Uterus (tissue), 4 donors: ENCODE measurements around the gene CTNND2. TPM values are rescaled to one million over a fixed set of nuclear protein-coding genes. Genes with fewer than 3 reads are reported as not detected.

Experiments
- DNase-seq, 2 donors: peaks; one replicate each; pipeline ENCODE4 v3.0.0-alpha.2; 2019 to 2020
- H3K27ac ChIP-seq, 2 donors: fragments of 200-600 bp; sonication (generic); 1 replicate in 1 of 2; 2 replicates in 1 of 2; pipeline ENCODE4 v1.5.1; 2016 to 2018
- H3K27me3 ChIP-seq, 2 donors: fragments of 200-600 bp; sonication (generic); one replicate each; pipeline ENCODE4 v1.5.1; 2018 to 2019; ENCODE audit warnings: control low read depth in 1 of 2
- H3K36me3 ChIP-seq, 2 donors: fragments of 200-600 bp; sonication (generic); one replicate each; pipeline ENCODE4 v1.5.1; 2019; ENCODE audit warnings: control low read depth in 1 of 2
- H3K4me1 ChIP-seq, 2 donors: fragments of 200-600 bp; sonication (generic); one replicate each; pipeline ENCODE4 v1.5.1; 2018 to 2019; ENCODE audit warnings: control low read depth in 1 of 2
- H3K4me3 ChIP-seq, 2 donors: fragments of 200-600 bp; sonication (generic); 1 replicate in 1 of 2; 2 replicates in 1 of 2; pipeline ENCODE4 v1.5.1; 2018 to 2019; ENCODE audit warnings: mild to moderate bottlenecking in 1 of 2
- H3K9me3 ChIP-seq, 2 donors: fragments of 200-600 bp; sonication (generic); one replicate each; pipeline ENCODE4 v1.5.1; 2019; ENCODE audit warnings: control low read depth in 1 of 2
- CTCF ChIP-seq, 4 experiments: fragments of 200-600 bp in 2 of 4; fragments of 450-650 bp in 2 of 4; sonication (generic) in 2 of 4; IDR thresholded peaks; one replicate each; pipeline ENCODE4 v1.5.1; 2016 to 2019; ENCODE audit warnings: antibody characterized with exemption in 4 of 4, mild to moderate bottlenecking in 2 of 4, moderate library complexity in 1 of 4
- POLR2A ChIP-seq, 2 donors: fragments of 450-650 bp; IDR thresholded peaks; one replicate each; pipeline ENCODE4 v1.6.1; 2016; ENCODE audit warnings: antibody characterized with exemption in 2 of 2, mild to moderate bottlenecking in 1 of 2, moderate library complexity in 1 of 2
- intact Hi-C: fragments of 100-400 bp; cut with DNase I; formaldehyde crosslinking; loops from one replicate; pipeline ENCODE4 v1.15.1; 2023; ENCODE audit warnings: low total_unique reads
- total RNA-seq, 4 donors: library from RNA; depleted of rRNA in 3 of 4; stranded (reverse); fragments of >200 nt in 3 of 4; gene quantifications; one replicate each; pipeline versions ENCODE4 v1.1.0 to v1.2.4, GENCODE V29; 2014 to 2023
- donor health status: DM: yes; HTN: yes; CAD: no.

CTNND2 gene
- total RNA-seq, 4 donors from 2014 or later: 0.49 to 1.2 TPM; not detected in 2

DNA sequence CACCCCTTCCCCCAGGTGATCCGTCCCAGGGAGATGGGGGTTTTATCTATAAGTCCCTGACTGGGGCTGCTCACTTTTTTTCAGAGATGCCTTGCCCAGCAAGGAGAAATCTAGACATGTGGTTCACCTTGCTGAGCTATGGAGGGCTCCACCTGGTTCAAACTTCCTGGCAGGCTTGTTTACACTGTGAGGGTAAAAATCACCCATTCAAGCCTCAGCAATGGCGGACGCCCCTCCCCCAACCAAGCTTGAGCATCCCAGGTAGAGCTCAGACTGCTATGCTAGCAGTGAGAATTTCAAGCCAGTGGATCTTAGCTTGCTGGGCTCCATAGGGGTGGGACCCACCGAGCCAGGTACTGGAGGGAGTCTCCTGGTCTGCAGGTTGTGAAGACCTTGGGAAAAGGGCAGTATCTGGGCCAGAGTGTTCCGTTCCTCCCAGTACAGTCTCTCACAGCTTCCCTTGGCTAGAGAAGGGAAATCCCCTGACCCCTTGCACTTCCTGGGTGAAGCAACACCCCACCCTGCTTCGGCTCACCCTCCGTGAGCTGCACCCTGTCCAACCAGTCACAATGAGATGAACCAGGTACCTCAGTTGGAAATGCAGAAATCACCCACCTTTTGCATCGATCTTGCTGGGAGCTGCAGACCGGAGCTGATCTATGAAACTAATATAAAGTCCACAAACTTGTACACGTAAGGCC is 231.7 kb downstream of the CTNND2 start:
- TF ChIP-seq POLR2A (IDR thresholded peaks at IDR 0.05): no peak
- TF ChIP-seq CTCF (IDR thresholded peaks at IDR 0.05): no peak
- H3K27me3 ChIP-seq: no peaks in the 10 kb centered on the region
- no peaks in the 10 kb centered on the region for H3K36me3 ChIP-seq
- no peak overlapping the region for H3K27ac ChIP-seq
- H3K4me3 ChIP-seq: no peak overlapping the region
- no peaks in the 10 kb centered on the region for H3K4me1 ChIP-seq
- intact Hi-C loops: no loop called here
- DNase-seq: no peak
- H3K9me3 ChIP-seq: no peaks in the 10 kb centered on the region

GRCh38 chr5:11658376-11658775 is 245.9 kb downstream of the CTNND2 start:
- H3K4me3 ChIP-seq: no peak overlapping the region
- intact Hi-C loops: no loop called here
- H3K9me3 ChIP-seq: no peaks in the 10 kb centered on the region
- TF ChIP-seq POLR2A (IDR thresholded peaks at IDR 0.05) (no peak), CTCF (IDR thresholded peaks at IDR 0.05) (no peak)
- no peak for DNase-seq
- H3K4me1 ChIP-seq: no peaks in the 10 kb centered on the region
- no peak overlapping the region for H3K27ac ChIP-seq
- no peaks in the 10 kb centered on the region for H3K36me3 ChIP-seq
- H3K27me3 ChIP-seq: no peaks in the 10 kb centered on the region

- TF ChIP-seq POLR2A (IDR thresholded peaks at IDR 0.05): no peak
- no peak for TF ChIP-seq CTCF (IDR thresholded peaks at IDR 0.05)
- intact Hi-C loops: no loop called here
- no peaks in the 10 kb centered on the region for H3K36me3 ChIP-seq
- no peak overlapping the region for H3K4me3 ChIP-seq
- no peak for DNase-seq
- no peaks in the 10 kb centered on the region for H3K4me1 ChIP-seq
- H3K27me3 ChIP-seq: no peaks in the 10 kb centered on the region
- H3K9me3 ChIP-seq: no peaks in the 10 kb centered on the region
- no peak overlapping the region for H3K27ac ChIP-seq
These were observed 247.3 kb downstream of the CTNND2 start for GRCh38 chr5:11656916-11657315.

DNA sequence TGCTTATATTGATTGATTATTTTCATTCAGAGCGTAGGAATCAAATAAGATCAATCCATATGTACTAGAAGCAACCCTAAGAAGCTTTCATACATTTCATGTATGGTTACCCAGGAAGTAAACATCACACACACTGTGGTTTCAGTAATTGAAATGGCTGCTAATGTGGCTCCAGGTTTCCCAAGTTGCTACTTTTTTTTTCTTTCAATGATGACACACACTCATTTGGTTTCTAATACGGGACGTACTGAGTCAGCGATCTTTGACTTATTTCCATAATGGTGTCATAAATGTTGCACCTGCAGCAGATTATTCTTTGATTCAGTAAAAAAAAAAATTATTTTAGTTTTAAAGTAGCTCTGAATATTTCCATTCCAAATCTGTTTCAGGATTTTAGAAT is 248.6 kb downstream of the CTNND2 start:
- DNase-seq: no peak
- intact Hi-C loops: no loop called here
- no peaks in the 10 kb centered on the region for H3K4me1 ChIP-seq
- no peaks in the 10 kb centered on the region for H3K36me3 ChIP-seq
- no peaks in the 10 kb centered on the region for H3K27me3 ChIP-seq
- TF ChIP-seq POLR2A (IDR thresholded peaks at IDR 0.05) (no peak), CTCF (IDR thresholded peaks at IDR 0.05) (no peak)
- H3K4me3 ChIP-seq: no peak overlapping the region
- no peak overlapping the region for H3K27ac ChIP-seq
- H3K9me3 ChIP-seq: no peaks in the 10 kb centered on the region

DNA sequence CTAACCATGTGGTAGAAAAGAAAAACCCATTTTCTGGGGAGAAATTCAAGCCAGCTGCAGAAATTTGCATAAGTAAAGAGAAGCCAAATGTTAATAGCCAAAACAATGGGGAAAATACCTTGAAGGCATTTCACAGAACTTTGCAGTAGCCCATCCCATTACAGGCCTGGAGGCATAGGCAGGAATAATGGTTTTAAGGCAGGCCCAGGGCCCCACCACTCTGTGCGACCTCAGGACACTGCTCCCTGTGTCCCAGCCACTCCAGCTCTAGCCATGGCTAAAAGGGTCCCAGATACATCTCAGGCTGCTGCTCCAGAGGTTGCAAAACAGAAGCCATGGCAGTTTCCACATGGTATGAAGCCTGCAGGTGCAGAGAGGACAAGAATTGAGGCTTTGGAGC is 253.3 kb downstream of the CTNND2 start:
- Histone ChIP-seq H3K27ac (no peak overlapping the region), H3K36me3 (no peaks in the 10 kb centered on the region), H3K4me3 (no peak overlapping the region), H3K9me3 (no peaks in the 10 kb centered on the region), H3K4me1 (no peaks in the 10 kb centered on the region), H3K27me3 (no peaks in the 10 kb centered on the region)
- no peak for TF ChIP-seq POLR2A (IDR thresholded peaks at IDR 0.05)
- intact Hi-C loops: no loop called here
- DNase-seq: no peak

DNA sequence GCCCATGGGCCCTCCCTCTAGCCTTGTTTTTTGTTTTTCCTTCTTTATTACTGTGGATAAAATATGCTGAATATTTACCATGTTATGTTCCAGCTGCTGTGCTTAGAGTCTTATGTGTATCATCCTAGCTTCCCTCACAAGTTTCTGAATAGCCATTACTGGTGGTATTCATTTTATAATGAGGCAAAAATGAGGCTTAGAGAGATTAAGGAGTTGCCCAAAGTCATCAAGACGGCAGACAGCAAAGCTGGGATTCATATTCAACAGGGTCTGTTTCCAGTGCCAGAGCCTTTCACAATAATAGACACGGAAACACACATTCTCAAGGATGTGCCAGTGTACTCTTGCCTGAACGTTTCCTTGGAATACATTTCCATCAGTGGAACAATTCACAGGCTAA is 258.1 kb downstream of the CTNND2 start:
- Histone ChIP-seq H3K9me3 (no peaks in the 10 kb centered on the region), H3K4me1 (no peaks in the 10 kb centered on the region), H3K36me3 (no peaks in the 10 kb centered on the region), H3K27ac (no peak overlapping the region), H3K27me3 (no peaks in the 10 kb centered on the region), H3K4me3 (no peak overlapping the region)
- DNase-seq: no peak
- intact Hi-C loops: no loop called here
- TF ChIP-seq CTCF (IDR thresholded peaks at IDR 0.05) (no peak), POLR2A (IDR thresholded peaks at IDR 0.05) (no peak)
